Activated CD4-positive, CD25-positive, alpha-beta regulatory T cell treated with anti-CD3 and anti-CD28 coated beads, Interleukin-2, amount 50 U/mL, for 24 hours (primary cell): Measurements from ENCODE around the gene UPP2.

ENCODE experiments used
- ATAC-seq, 2 donors: fragments of 150-1000 bp; cut with Tn5 transposase; one replicate each; pipeline ENCODE4 v1.10.0; 2021; ENCODE audit warnings: mild to moderate bottlenecking in 1 of 2, moderate library complexity in 1 of 2

UPP2 gene

GRCh38 chr2:158142568-158143332, 41.1 kb downstream of the UPP2 start:
- ATAC-seq = no peak

GRCh38 chr2:158143703-158144360, 42.2 kb downstream of the UPP2 start:
- no peak for ATAC-seq

- no peak for ATAC-seq
Observed at GRCh38 chr2:158144914-158145625, 43.4 kb downstream of the UPP2 start.

GRCh38 chr2:158153270-158154015, 51.8 kb downstream of the UPP2 start:
- ATAC-seq = no peak

GRCh38 chr2:158154596-158154995, 52.9 kb downstream of the UPP2 start:
- no peak for ATAC-seq

- ATAC-seq = no peak
Observed at GRCh38 chr2:158172719-158173118, 71.0 kb downstream of the UPP2 start.

GRCh38 chr2:158174495-158174894, 72.8 kb downstream of the UPP2 start:
- ATAC-seq = no peak

GRCh38 chr2:158174956-158175355, 73.3 kb downstream of the UPP2 start:
- ATAC-seq = no peak

- ATAC-seq = no peak
Observed at GRCh38 chr2:158178646-158179045, 77.0 kb downstream of the UPP2 start.

GRCh38 chr2:158179660-158180059, 78.0 kb downstream of the UPP2 start:
- no peak for ATAC-seq

GRCh38 chr2:158181171-158181570, 79.5 kb downstream of the UPP2 start:
- ATAC-seq = no peak

- ATAC-seq = no peak
Observed at GRCh38 chr2:158182676-158183295, 81.1 kb downstream of the UPP2 start.

- no peak for ATAC-seq
Observed at GRCh38 chr2:158184001-158184400, 82.3 kb downstream of the UPP2 start.

GRCh38 chr2:158184556-158185343, 83.1 kb downstream of the UPP2 start:
- ATAC-seq = no peak
